ENCODE measurements around the gene CFAP70. TPM values are rescaled to one million over a fixed set of nuclear protein-coding genes. Genes with fewer than 3 reads are reported as not detected.

Gene CFAP70
- polyA plus RNA-seq, 1 donor from 2014 or later = 5.8 TPM

DNA sequence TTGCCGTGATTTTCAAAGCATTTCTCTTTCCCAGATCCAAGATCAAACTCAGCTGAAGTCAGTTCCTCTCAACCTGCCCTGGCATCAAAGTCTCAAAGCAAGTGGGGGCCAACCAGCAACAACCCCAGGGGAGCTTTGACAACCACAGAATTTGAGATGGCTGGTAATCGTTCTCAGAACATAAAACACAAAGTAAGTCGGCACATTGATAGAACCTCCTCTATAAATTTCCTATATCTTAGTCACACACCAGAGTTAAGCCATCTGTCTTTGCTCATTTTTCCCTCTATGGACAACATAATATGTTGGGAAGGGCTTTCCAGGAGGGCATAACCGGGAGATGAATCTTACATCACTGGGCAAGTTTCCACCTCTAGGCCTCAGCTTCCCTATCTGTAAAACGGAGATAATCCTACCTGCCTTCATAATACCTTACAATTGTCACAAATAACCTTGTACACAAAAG, 110.4 kb downstream of the CFAP70 start:
- Histone ChIP-seq H2AFZ (ENCODE audit: low read depth, low read length) (no peak overlapping the region), H3F3A (ENCODE audit: insufficient read depth, low read length, poor library complexity, severe bottlenecking) (no peaks in the 10 kb centered on the region), H3K27ac (ENCODE audit: low read length) (no peak overlapping the region), H3K4me3 (ENCODE audit: low read length) (no peak overlapping the region), H3K4me2 (ENCODE audit: low read length) (no peak overlapping the region), H3K79me2 (replicated peaks; ENCODE audit: insufficient read depth, low read length) (peaks cover 38% of the 10 kb centered on the region), H3K27me3 (ENCODE audit: insufficient read depth, low read depth, low read length) (no peaks in the 10 kb centered on the region), H3K9me2 (ENCODE audit: insufficient read depth, low read length) (no peaks in the 10 kb centered on the region), H3K9me3 (ENCODE audit: low read length) (no peaks in the 10 kb centered on the region), H4K20me1 (ENCODE audit: insufficient read depth) (no peaks in the 10 kb centered on the region), H3K36me3 (ENCODE audit: insufficient read depth, low read length) (no peaks in the 10 kb centered on the region), H3K9ac (ENCODE audit: low read length) (no peak overlapping the region)
- TF ChIP-seq, protein P1, sequence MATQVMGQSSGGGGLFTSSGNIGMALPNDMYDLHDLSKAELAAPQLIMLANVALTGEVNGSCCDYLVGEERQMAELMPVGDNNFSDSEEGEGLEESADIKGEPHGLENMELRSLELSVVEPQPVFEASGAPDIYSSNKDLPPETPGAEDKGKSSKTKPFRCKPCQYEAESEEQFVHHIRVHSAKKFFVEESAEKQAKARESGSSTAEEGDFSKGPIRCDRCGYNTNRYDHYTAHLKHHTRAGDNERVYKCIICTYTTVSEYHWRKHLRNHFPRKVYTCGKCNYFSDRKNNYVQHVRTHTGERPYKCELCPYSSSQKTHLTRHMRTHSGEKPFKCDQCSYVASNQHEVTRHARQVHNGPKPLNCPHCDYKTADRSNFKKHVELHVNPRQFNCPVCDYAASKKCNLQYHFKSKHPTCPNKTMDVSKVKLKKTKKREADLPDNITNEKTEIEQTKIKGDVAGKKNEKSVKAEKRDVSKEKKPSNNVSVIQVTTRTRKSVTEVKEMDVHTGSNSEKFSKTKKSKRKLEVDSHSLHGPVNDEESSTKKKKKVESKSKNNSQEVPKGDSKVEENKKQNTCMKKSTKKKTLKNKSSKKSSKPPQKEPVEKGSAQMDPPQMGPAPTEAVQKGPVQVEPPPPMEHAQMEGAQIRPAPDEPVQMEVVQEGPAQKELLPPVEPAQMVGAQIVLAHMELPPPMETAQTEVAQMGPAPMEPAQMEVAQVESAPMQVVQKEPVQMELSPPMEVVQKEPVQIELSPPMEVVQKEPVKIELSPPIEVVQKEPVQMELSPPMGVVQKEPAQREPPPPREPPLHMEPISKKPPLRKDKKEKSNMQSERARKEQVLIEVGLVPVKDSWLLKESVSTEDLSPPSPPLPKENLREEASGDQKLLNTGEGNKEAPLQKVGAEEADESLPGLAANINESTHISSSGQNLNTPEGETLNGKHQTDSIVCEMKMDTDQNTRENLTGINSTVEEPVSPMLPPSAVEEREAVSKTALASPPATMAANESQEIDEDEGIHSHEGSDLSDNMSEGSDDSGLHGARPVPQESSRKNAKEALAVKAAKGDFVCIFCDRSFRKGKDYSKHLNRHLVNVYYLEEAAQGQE (IDR thresholded peaks at IDR 0.05; ENCODE audit: borderline replicate concordance) = no peak
- TF ChIP-seq MXI1 (conservative IDR thresholded peaks at IDR 0.05; ENCODE audit: poor library complexity, severe bottlenecking) = no peak
- TF ChIP-seq EZH2 (IDR thresholded peaks at IDR 0.05; ENCODE audit: borderline replicate concordance, insufficient read depth, low read length, poor library complexity, severe bottlenecking) = no peak
- no peak for TF ChIP-seq CTCF (IDR thresholded peaks at IDR 0.05; ENCODE audit: poor library complexity, severe bottlenecking)
- no peak for TF ChIP-seq RAD21 (conservative IDR thresholded peaks at IDR 0.05)
- TF ChIP-seq POLR2AphosphoS5 (IDR thresholded peaks at IDR 0.05) = no peak
- no peak for TF ChIP-seq TAF1 (IDR thresholded peaks at IDR 0.05; ENCODE audit: low read depth)
- TF ChIP-seq EP300 (conservative IDR thresholded peaks at IDR 0.05; ENCODE audit: poor library complexity, severe bottlenecking) = no peak
- TF ChIP-seq SMC3 (conservative IDR thresholded peaks at IDR 0.05; ENCODE audit: poor library complexity) = no peak

GRCh38 chr10:73247509-73248258, 111.0 kb downstream of the CFAP70 start:
- Histone ChIP-seq H4K20me1 (ENCODE audit: insufficient read depth) (no peaks in the 10 kb centered on the region), H3K9me3 (ENCODE audit: low read length) (no peaks in the 10 kb centered on the region), H3F3A (ENCODE audit: insufficient read depth, low read length, poor library complexity, severe bottlenecking) (no peaks in the 10 kb centered on the region), H3K79me2 (replicated peaks; ENCODE audit: insufficient read depth, low read length) (peaks cover 38% of the 10 kb centered on the region), H3K9me2 (ENCODE audit: insufficient read depth, low read length) (no peaks in the 10 kb centered on the region), H2AFZ (ENCODE audit: low read depth, low read length) (peak overlapping the region; percentile 45), H3K4me3 (ENCODE audit: low read length) (peak overlapping the region; percentile 93), H3K36me3 (ENCODE audit: insufficient read depth, low read length) (no peaks in the 10 kb centered on the region), H3K27ac (ENCODE audit: low read length) (peak overlapping the region; percentile 31), H3K4me2 (ENCODE audit: low read length) (peak overlapping the region; percentile 96), H3K9ac (ENCODE audit: low read length) (peak overlapping the region; percentile 16), H3K27me3 (ENCODE audit: insufficient read depth, low read depth, low read length) (no peaks in the 10 kb centered on the region)
- TF ChIP-seq MXI1 (conservative IDR thresholded peaks at IDR 0.05; ENCODE audit: poor library complexity, severe bottlenecking) (no peak), TAF1 (IDR thresholded peaks at IDR 0.05; ENCODE audit: low read depth) (peak; percentile 2)

Data from neural cell (in vitro differentiated cells).